ENCODE measurements around the gene RANGAP1.

DNA sequence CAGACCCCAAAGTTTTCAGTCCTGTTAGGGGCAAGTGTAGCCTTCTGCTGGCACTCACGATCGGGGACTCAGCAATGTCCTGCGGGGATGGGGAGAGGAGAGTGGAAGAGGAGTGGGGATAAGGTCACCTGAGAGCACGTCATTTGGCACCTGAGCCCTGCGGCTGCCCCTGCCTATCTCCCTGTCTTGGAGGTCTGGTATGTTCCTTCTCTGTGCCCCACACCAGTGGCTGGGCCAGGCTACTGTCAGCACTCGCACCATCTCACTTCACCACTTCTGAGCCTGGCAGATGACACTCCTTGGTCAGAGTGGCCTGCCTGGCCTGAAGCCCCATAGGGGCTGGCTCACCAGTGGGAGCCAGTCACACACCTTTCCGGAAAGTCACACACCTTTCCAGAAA, 25.1 kb downstream of the RANGAP1 start:
- TF ChIP-seq, protein P1, sequence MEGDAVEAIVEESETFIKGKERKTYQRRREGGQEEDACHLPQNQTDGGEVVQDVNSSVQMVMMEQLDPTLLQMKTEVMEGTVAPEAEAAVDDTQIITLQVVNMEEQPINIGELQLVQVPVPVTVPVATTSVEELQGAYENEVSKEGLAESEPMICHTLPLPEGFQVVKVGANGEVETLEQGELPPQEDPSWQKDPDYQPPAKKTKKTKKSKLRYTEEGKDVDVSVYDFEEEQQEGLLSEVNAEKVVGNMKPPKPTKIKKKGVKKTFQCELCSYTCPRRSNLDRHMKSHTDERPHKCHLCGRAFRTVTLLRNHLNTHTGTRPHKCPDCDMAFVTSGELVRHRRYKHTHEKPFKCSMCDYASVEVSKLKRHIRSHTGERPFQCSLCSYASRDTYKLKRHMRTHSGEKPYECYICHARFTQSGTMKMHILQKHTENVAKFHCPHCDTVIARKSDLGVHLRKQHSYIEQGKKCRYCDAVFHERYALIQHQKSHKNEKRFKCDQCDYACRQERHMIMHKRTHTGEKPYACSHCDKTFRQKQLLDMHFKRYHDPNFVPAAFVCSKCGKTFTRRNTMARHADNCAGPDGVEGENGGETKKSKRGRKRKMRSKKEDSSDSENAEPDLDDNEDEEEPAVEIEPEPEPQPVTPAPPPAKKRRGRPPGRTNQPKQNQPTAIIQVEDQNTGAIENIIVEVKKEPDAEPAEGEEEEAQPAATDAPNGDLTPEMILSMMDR (IDR thresholded peaks at IDR 0.05), result no peak
- TF ChIP-seq POLR2AphosphoS5 (IDR thresholded peaks at IDR 0.05) (no peak), POLR2A (IDR thresholded peaks at IDR 0.05) (no peak), EP300 (IDR thresholded peaks at IDR 0.05) (no peak)

All from stomach (tissue), 4 donors.